ENCODE results near the gene RFC4.

- TF ChIP-seq POLR2AphosphoS5 (IDR thresholded peaks at IDR 0.05; ENCODE audit: borderline replicate concordance, low read depth, low read length) (no peak), EZH2 (IDR thresholded peaks at IDR 0.05) (no peak)
These were observed 33.4 kb downstream of the RFC4 start for GRCh38 chr3:186772701-186773417.
